Fibroblast of mammary gland (primary cell): Measurements from ENCODE around the gene DACH2.

Experiments
- DNase-seq: peaks from one replicate; pipeline ENCODE4 v3.0.0-alpha.2; 2010; ENCODE audit warnings: low read depth
- H3K4me3 ChIP-seq: 2 replicates; pipeline ENCODE4 v1.5.1; 2011; ENCODE audit warnings: low read depth, mild to moderate bottlenecking, low read length, moderate library complexity; ENCODE audit not compliant: control insufficient read depth
- TF ChIP-seq, protein P1 (sequence below): conservative IDR thresholded peaks from 2 replicates; pipeline ENCODE4 v1.5.1; 2011; ENCODE audit warnings: low read depth, low read length, inconsistent platforms; ENCODE audit not compliant: control insufficient read depth, insufficient read depth

DACH2 gene

GRCh38 chrX:86148024-86148511 lies at the start of gene DACH2:
TSS of gene DACH2 (plus strand) at chrX:86148451.
- DNase-seq, result peak; percentile 25
- peak within 1 kb of the TSS; percentile 37 for H3K4me3 ChIP-seq
- TF ChIP-seq, protein P1, sequence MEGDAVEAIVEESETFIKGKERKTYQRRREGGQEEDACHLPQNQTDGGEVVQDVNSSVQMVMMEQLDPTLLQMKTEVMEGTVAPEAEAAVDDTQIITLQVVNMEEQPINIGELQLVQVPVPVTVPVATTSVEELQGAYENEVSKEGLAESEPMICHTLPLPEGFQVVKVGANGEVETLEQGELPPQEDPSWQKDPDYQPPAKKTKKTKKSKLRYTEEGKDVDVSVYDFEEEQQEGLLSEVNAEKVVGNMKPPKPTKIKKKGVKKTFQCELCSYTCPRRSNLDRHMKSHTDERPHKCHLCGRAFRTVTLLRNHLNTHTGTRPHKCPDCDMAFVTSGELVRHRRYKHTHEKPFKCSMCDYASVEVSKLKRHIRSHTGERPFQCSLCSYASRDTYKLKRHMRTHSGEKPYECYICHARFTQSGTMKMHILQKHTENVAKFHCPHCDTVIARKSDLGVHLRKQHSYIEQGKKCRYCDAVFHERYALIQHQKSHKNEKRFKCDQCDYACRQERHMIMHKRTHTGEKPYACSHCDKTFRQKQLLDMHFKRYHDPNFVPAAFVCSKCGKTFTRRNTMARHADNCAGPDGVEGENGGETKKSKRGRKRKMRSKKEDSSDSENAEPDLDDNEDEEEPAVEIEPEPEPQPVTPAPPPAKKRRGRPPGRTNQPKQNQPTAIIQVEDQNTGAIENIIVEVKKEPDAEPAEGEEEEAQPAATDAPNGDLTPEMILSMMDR, result no peak

DNA sequence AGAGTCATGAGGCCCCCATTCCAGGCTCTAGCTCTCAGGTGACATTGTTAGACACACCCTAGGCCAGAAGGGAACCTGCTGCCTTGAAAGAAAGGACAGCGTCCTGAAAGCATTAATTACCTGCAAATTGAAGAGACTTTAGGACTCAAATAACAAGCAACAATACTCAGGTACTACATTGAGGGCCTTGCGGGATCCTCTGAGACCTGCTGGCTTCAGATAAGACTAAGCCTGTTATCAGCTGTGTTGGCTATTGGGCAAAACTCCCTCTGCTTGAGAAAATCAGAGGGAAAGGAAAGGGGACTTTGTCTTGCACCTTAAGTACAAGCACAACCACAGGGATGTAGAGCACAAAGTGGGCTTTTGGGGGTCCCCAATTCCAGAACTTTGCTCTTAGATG lies 45.9 kb upstream of the DACH2 start:
- no peak for DNase-seq
- TF ChIP-seq, protein P1, result no peak
- no peak overlapping the region for H3K4me3 ChIP-seq

DNA sequence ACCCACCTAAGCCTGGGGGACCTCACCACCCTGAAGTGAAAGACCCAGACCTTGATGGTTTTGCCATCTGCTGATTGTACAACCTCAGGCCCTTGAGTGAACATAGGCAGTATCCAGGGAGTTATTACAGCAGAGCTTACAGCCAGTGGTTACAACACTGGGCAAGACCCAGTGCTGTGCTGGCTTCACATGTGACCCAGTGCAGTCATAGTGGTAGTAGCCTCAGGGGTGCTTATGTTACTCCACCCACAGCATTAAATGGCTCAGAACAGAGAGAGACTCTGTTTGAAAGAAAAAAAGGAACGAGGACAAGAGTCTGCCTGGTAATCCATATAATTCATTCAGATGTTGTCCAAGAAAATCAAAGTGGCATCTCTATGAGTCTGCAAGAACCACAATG lies 45.2 kb upstream of the DACH2 start:
- TF ChIP-seq, protein P1, result no peak
- no peak for DNase-seq
- H3K4me3 ChIP-seq, result no peak overlapping the region

GRCh38 chrX:86104526-86104925 lies 43.7 kb upstream of the DACH2 start:
- no peak for DNase-seq
- H3K4me3 ChIP-seq, result no peak overlapping the region
- TF ChIP-seq, protein P1, result no peak

DNA sequence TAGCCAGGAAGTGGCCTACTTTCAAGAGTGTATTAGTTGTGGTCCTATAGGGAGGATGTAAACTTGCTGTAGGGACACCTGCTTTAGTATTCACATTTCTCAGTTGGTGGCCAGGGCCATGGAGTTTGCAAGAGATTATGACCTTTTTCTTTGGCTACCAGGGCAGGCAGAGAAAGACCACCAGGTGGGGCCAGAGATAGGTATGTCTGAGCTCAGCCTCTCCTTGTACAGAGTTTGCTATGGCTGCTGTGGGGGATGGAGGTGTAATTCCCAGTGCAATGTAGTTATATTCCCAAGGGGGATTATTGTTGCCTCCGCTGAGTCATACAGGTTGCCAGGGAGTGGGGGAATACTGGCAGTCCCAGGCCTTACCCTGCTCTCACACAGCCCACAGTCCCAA lies 26.3 kb upstream of the DACH2 start:
- no peak overlapping the region for H3K4me3 ChIP-seq
- TF ChIP-seq, protein P1, result no peak
- no peak for DNase-seq

- TF ChIP-seq, protein P1, result peak; percentile 66
- no peak overlapping the region for H3K4me3 ChIP-seq
- peak; percentile 21 for DNase-seq
Measured at GRCh38 chrX:86133761-86134160, 14.5 kb upstream of the DACH2 start.

GRCh38 chrX:86137071-86137470 lies 11.2 kb upstream of the DACH2 start:
- DNase-seq, result peak; percentile 1
- TF ChIP-seq, protein P1, result no peak
- H3K4me3 ChIP-seq, result no peak overlapping the region
